Stimulated activated CD8-positive, alpha-beta memory T cell treated with anti-CD3 and anti-CD28 coated beads, Interleukin-4, amount 100 ng/mL, for 48 hours (primary cell): ENCODE measurements around the gene LINC01488.

ENCODE experiments used
- DNase-seq: peaks from one replicate; pipeline ENCODE4 v3.0.0-alpha.2; 2020

The LINC01488 gene

DNA sequence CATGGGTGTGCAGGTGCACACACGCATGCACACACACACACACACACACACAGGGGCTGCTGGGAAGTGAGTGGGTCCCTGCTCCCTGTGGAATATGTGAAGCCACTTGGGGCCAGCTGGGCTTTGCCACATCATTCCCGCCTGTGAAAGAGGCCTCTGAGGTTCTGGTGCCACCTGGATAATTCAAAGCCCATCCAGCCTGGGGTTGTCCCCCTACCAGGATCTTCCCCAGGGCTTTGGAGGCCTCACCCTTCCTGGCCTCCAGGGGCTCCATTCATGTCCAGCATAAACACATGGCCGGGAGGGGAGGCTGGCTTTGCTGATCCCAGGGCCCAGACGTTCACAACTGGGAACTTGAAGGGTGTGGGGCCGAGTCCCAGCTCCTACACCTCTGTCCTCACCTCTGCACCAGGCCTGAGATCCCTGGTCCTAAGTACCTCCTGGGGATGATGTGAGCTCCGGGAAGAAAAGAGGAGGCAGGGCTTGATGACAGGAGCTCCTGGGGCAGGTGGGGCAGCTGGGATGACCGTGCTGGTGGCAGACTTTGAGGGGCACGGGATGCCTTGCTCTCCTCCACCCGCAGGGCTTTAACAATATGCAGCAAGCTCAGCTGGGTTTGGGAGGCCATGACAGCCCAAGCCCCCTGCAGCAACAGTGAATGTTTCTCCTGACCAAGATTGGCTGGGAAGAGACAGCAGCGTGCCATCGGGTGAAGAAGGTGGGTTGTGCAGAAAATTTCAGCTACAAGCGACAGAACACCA is 14.2 kb downstream of the LINC01488 start:
- DNase-seq: no peak

DNA sequence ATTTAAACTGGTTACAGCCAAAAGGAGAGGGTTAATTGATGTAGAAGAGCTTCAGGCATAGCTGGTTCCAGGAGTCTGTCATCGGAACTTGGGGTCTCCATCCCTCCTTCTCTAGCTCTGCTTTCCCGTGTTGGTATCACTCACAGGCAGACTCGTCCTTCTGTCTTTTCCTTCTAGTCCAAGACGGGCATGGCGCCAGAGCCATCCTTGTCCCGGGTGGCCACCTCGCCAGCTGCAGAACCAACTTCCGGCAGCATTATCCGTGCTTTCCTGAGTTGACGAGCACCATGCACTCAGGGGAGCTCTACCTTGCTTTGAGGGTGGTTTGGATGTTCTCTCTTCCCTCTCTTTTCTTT is 14.7 kb downstream of the LINC01488 start:
- DNase-seq: no peak

GRCh38 chr11:69496631-69497220 is 15.3 kb downstream of the LINC01488 start:
- DNase-seq: no peak

DNA sequence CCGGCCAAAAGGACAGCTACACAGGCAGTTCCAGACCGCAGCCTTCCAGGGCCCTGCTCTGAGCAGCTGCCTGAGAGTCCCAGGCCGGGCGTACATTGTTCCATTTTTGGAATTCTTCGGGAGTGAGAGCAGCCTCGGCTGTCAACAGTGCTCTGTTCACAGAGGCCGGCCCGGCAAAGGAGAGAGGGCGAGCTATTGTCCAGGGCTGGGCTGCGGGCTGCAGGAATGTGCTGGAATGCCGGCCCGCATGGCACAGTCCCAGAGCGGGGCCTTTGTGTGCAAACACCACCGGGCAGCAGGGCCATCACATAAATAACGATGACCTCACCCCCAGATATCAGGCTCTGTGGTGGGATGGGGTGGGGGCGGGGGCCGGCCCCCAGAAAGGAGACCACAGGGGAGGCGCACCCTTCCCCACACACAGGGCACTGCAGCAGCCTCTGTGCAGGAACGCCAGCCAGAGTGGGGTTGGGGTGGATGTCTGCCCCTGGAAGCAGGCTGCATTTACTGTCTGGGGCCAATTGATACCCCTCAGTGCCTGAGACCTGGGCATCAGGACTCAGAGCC is 15.8 kb downstream of the LINC01488 start:
- DNase-seq: no peak

- DNase-seq: no peak
These were observed 17.2 kb downstream of the LINC01488 start for GRCh38 chr11:69498614-69499175.

DNA sequence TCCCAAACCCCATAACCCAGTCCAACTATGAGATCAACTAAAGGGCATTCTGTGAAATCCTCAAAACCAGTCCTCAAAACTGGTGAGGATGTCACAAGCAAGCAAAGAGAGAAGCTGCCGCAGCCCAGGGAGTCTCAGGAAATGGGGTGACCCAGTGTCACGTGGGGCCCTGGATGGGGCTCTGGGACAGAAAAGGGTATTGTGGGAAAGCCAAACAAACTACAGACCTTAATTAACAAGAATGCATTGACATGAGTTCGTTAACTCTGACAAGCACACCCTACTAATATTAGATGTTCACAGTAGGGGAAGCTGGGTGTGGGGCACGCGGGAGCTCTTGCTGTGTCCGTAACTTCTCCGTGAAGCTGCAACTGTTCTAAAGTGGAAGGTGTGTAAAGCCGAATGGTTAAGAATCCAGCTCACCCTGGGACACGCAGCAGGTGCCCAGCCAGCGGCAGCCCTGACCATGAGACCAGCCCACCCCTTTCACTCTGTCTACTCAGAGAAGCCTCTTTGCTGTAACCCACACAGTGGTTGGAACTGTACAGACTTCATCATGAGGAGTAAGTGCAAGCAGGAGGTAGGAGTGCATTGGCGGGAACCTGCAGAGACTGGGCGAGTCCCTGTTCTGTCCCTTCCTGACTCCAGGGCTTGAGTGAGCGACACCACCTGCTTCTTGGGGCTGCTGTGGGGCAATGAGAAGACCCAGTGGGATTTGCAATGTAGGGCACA is 17.9 kb downstream of the LINC01488 start:
- no peak for DNase-seq

DNA sequence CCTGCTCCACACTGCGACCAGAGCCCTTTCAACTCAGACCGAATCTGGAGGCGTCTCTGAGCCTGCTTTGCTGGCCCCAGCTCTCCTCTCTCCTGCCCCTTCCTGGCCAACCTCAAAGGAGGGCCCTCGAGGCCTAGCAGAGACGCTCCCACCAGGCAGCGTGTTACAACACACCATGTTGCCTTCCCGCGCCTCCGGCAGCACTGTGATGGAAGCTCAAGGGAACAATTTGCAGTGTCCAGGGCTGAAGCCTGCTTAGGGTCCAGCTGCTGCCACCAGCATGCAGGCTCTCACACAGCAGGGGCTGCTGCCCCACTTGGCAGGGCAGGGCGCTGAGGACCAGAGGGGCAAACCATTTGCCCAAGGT is 18.4 kb downstream of the LINC01488 start:
- no peak for DNase-seq

DNA sequence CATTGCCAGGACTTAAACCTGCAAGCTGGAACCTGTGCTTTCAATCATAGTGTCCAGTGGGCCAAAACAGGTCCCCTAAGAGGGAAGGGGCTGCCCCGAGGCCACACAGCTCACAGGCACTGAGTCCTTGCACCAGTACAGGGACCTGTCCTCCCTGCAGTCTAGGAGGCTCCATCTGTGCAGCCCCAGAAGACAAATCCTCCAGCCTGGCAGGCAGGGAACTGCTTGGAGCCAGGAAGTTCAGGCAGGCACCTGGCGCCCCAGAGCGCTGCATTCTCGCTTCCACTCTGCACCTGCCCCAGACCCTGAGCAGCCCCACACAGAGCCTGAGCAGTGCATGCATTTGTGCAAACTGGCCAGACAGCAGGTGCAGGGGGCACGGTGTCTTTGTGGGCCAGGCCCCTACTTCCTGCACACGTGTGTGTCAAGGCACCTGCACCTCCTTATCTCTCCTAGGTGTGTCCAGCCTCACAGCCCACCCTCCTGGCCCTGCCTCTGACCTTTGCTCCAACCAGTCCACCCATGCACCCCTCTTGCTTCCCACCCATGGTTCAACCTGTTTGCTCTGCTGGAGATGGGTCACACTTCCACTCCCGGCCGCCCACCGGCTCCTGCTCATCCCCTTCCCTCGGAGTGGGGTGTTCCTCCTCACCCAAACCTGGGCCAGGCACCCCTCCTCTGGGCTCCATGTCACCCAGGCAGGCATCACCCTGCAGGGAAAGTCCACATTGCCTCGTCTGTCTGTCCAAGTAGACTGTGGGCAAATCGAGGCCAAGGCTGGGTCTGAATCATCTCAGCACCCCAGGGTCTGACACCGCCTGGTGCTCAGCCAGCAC is 19.0 kb downstream of the LINC01488 start:
- DNase-seq: no peak

DNA sequence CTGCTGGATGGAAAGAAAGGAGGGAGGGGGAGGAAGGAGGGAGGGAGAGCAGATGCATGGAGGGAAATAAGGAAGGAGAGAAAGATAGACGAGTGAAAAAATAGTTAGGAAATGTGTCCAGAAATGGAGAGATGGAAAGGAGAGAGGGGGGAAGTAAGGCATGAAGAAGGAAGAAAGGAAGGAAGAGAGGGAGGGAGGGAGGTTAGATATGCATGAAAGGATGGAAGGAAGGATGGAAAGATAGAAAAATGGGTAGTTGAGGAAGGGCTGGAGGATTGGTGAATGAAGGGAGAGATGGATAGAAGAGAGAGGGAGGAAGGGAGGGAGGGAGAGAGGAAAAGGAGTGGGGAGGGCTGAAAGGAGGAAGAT is 19.6 kb downstream of the LINC01488 start:
- no peak for DNase-seq

DNA sequence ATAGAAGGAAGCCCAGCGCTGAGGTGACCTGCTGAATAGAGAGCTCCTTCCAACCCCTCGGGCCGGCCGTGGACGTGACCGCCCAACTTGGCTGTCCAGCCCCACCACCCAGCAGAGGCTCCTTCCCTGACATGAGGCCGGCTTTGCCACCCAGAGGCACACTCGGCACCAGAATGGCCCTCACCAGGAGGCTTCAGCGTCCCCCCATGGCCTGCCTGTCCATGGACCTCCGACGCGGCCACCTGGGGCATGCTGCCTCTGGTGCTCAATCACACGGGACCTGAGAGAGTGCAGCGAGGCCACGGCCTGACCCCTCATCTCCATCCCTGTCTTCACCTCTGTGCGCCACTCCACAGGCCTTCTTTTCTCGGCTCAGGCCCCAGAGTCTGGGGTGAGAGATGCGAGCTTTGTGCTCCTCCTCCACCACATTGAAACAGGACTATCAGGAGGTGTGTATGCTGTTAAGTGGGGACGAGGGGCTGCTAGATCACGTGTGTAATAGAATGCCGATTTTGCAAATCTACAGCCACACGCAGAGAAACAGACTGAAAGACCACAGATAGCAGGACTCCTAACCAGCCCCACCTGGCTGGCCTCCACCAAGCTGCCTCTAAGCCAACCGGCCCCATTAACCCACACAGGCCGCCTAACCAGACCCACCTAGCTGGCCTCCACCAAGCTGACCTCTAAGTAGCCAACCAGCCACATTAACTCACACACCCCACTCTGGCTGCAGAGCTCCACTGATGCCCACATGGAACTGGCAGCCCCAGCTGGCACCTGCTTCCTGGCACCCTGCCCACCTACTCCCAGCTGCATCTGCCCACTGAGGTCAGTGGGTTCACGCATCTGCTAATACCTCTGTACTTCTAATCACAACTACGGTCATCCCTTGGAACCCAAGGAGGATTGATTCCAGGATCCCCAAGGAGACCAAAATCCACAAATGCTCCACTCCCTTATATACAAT is 20.7 kb downstream of the LINC01488 start:
- DNase-seq: no peak

DNA sequence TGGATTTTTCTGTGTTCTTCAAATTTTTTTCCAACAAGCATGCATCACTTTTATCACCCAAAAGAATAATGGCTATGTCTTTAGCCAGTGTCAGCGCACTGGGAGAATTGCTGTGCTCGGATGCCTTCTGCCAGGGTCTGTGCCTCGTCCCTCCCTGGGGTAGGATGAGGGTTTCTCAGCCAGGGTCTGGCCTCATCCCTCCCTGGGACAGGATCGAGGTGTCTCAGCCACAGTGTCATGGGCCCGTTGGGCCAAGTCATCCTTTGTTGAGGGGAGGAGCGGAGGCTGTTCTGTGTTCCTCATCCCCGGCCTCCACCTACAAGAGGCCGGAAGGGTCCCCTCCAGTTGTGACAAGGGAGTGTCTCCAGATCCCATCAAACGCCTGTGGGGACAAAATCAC is 22.7 kb downstream of the LINC01488 start:
- no peak for DNase-seq

GRCh38 chr11:69504576-69505335 is 23.3 kb downstream of the LINC01488 start:
- DNase-seq: no peak

DNA sequence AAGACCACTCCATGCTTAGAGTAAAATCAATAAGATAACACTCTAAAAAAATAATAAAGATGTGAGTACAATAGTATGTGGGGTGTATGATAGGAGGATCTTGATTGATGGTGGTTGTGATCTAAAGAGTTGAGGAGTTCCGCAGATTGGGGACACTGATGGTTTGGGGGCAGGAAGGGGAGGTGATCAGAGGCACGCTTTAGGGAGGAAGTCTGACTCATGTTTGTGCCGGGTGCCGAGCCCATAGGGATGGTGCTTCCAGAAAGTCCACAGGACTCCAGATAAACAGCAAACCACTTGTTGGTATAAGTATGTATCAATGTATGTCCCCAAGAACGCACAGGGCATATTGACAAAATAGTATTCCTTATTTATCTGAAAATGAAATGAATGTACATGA is 27.5 kb downstream of the LINC01488 start:
- no peak for DNase-seq

DNA sequence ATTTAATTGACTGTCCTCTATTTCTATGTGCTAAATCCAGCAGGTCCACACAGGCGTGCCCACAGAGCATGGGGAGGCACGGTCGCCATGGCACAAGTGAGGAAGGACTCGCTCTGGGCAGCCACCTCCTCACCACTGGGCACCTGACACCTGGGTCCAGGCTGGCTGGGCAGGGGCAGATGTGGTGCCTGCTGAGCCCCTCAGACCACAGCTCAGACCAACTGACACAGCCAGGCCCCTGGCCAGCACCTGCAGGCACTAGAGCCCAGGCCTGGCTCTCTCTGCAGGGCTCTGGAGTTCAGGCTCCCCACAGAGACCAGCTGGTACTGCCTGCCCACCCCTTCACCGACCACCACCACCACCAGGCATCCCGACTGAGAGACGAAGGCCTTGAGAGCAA is 27.9 kb downstream of the LINC01488 start:
- no peak for DNase-seq

DNA sequence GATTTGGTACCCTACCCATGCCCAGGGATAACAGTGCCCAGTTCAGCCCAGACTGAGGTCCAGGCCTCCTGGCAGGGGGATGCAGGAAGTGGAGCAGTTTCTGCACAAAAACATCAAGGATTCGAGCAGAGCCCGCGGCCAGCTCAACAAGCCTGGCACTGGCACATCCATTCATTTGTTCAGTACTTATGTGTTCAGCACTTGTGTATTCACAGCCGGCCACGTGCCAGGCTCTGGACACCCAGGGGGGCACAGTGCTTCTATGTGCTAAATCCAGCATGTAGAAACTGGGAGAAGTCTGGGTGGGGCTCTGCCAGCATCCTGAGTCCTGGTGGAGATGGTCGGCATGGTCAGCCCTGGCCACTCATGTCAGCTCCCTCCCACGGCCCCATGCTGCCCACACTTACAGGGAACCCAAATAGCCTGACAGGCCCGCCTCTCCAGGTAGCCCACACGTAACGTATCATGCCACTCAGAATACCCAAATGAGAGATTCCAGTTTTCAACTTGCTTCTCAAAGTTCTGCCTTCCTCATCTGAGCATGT is 28.5 kb downstream of the LINC01488 start:
- DNase-seq: no peak

- DNase-seq: no peak
These were observed 29.3 kb downstream of the LINC01488 start for GRCh38 chr11:69510471-69511357.

- no peak for DNase-seq
These were observed 30.0 kb downstream of the LINC01488 start for GRCh38 chr11:69511358-69512055.

GRCh38 chr11:69512136-69512535 is 30.7 kb downstream of the LINC01488 start:
- no peak for DNase-seq

DNA sequence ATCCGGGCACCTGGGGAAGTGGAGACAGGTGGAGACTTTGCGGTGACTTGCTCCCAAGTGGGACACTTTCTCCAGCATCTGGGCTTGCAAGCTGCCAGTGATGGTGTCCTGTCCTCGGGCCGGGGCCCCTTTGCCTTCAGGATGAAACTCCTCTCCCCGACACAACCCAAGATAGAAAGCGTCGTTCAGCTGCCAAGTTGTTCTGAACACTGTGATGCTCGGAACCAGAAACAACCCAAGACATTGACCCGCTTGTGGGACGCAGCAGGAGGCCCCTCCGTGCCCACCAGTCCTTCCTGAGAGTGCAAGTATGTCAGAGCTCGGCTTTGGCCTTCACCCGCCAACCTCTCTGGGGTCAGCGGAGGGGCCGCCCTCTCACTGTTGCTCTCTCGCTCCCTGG is 31.3 kb downstream of the LINC01488 start:
- no peak for DNase-seq
